HCT116 (cell line): ENCODE data around the gene CHD3.

Experiments
- POLR2A ChIP-seq: IDR thresholded peaks from 2 replicates; pipeline ENCODE4 v1.7.0; 2011; ENCODE audit warnings: borderline replicate concordance; ENCODE audit not compliant: insufficient read depth, insufficient read length; ENCODE audit errors: extremely low read depth
- TF ChIP-seq, protein P1 (sequence below), 3 experiments: fragments of 200-600 bp in 1 of 3; sonication (generic) in 1 of 3; IDR thresholded peaks in 2 of 3; conservative IDR thresholded peaks in 1 of 3; 2 replicates each; pipeline ENCODE4 v1.5.1; 2012 to 2017; ENCODE audit warnings: low read depth in 2 of 3, low read length in 2 of 3, antibody characterized with exemption in 1 of 3, borderline replicate concordance in 1 of 3, control low read depth in 1 of 3, mild to moderate bottlenecking in 1 of 3, mixed read lengths in 1 of 3, mixed run types in 1 of 3, moderate library complexity in 1 of 3; ENCODE audit not compliant: insufficient read depth in 1 of 3
- TF ChIP-seq, protein P2 (sequence below): IDR thresholded peaks from 2 replicates; pipeline ENCODE4 v1.6.1; 2012

DNA sequence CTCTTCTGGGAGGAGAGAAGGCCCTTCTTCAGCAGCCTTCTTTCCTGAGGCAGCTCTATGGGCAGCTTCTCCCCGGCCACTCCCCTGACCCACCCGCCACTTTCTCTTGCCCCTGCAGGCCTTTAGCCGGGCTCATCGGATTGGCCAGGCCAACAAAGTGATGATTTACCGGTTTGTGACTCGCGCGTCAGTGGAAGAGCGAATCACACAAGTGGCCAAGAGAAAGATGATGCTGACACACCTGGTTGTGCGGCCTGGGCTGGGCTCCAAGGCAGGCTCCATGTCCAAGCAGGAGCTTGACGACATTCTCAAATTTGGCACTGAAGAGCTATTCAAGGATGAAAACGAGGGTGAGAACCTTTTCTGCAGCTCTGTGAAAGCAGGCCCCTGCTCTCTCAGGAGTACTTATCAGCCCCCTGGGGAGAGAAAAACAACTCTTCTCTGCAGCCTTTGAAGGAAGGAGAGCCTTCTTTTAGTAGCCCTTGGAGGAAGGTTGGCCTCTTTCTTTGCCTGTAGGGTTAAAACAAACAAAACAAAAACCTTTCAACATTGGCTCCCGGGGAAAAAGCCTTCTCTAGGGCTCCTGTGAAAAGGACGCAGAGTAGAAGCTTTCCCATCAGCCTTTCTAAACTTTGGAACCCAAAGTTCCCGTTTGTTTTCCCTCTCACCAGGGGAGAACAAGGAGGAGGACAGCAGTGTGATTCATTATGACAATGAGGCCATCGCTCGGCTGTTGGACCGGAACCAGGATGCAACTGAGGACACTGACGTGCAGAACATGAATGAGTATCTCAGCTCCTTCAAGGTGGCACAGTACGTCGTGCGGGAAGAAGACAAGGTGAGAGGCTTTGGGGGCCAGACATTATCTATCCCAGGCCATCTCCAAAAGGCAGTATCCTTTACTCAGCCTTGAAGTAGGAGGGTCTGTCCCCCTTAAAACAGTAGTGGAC, 14.8 kb downstream of the CHD3 start:
- TF ChIP-seq, protein P1, sequence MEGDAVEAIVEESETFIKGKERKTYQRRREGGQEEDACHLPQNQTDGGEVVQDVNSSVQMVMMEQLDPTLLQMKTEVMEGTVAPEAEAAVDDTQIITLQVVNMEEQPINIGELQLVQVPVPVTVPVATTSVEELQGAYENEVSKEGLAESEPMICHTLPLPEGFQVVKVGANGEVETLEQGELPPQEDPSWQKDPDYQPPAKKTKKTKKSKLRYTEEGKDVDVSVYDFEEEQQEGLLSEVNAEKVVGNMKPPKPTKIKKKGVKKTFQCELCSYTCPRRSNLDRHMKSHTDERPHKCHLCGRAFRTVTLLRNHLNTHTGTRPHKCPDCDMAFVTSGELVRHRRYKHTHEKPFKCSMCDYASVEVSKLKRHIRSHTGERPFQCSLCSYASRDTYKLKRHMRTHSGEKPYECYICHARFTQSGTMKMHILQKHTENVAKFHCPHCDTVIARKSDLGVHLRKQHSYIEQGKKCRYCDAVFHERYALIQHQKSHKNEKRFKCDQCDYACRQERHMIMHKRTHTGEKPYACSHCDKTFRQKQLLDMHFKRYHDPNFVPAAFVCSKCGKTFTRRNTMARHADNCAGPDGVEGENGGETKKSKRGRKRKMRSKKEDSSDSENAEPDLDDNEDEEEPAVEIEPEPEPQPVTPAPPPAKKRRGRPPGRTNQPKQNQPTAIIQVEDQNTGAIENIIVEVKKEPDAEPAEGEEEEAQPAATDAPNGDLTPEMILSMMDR (IDR thresholded peaks at IDR 0.05 in 2 of 3, conservative IDR thresholded peaks at IDR 0.05 in 1 of 3; ENCODE audit: borderline replicate concordance in 1 of 3, insufficient read depth in 1 of 3, low read depth in 2 of 3, low read length in 2 of 3), result no peak
- TF ChIP-seq, protein P2, sequence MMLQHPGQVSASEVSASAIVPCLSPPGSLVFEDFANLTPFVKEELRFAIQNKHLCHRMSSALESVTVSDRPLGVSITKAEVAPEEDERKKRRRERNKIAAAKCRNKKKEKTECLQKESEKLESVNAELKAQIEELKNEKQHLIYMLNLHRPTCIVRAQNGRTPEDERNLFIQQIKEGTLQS, result no peak
- no peak for TF ChIP-seq POLR2A
